Measurements from ENCODE around the gene SIGLEC7.

DNA sequence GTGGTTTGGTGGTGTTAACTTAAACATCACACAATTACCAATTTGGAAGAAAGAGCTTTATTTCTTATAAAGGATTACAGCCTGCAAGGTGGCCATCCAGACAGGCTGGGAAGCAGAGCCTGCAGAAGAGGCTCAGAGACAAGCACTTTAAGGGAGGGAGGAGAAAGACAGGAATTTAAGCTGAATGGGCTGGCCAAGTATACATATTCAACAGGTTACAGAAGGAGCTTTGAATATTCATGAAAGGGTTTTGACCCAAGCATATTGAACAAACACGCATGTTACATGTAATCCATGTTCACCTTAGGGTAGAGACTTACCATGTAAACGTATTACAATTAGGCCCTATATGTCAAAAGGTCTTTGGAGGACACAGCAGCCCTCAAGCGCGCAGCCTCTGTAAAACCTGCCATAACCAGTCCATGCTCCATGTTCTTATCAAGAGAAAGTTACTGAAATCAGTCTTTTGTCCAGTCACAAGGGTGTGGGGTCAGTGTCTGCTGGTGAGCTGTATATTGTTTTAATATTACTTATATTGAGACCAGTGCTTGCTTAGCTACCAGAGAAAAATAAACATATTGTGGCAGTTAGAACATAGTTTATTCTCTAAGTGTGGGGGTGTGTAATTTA, 19.9 kb downstream of the SIGLEC7 start:
- TF ChIP-seq, protein P1, sequence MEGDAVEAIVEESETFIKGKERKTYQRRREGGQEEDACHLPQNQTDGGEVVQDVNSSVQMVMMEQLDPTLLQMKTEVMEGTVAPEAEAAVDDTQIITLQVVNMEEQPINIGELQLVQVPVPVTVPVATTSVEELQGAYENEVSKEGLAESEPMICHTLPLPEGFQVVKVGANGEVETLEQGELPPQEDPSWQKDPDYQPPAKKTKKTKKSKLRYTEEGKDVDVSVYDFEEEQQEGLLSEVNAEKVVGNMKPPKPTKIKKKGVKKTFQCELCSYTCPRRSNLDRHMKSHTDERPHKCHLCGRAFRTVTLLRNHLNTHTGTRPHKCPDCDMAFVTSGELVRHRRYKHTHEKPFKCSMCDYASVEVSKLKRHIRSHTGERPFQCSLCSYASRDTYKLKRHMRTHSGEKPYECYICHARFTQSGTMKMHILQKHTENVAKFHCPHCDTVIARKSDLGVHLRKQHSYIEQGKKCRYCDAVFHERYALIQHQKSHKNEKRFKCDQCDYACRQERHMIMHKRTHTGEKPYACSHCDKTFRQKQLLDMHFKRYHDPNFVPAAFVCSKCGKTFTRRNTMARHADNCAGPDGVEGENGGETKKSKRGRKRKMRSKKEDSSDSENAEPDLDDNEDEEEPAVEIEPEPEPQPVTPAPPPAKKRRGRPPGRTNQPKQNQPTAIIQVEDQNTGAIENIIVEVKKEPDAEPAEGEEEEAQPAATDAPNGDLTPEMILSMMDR (IDR thresholded peaks at IDR 0.05): no peak
- TF ChIP-seq POLR2AphosphoS5 (IDR thresholded peaks at IDR 0.05): no peak

Measured in esophagus muscularis mucosa (tissue), 3 donors.